HepG2 (cell line): ENCODE measurements around the gene SKP1. TPM values are rescaled to one million over a fixed set of nuclear protein-coding genes. Genes with fewer than 3 reads are reported as not detected.

Experiments
- ARID2 ChIP-seq: sonication (generic); formaldehyde crosslinking; IDR thresholded peaks from 2 replicates; pipeline ENCODE4 v1.8.1; 2022; ENCODE audit warnings: mild to moderate bottlenecking, missing genetic modification reagents, borderline replicate concordance
- CREB1 ChIP-seq, 2 experiments: fragments of 450-650 bp in 1 of 2; IDR thresholded peaks; 2 replicates each; pipeline ENCODE4 v1.6.1; 2016 to 2017; ENCODE audit warnings: control low read depth in 1 of 2, mild to moderate bottlenecking in 1 of 2, missing compliant biosample characterization in 1 of 2, missing genetic modification characterization in 1 of 2
- ETV6 ChIP-seq: sonication (generic); formaldehyde crosslinking; conservative IDR thresholded peaks from 2 replicates; pipeline ENCODE4 v1.4.0; 2020; ENCODE audit warnings: missing genetic modification reagents
- FOSL2 ChIP-seq: sonication (generic); formaldehyde crosslinking; IDR thresholded peaks from 2 replicates; pipeline ENCODE4 v1.4.0; 2020; ENCODE audit warnings: missing genetic modification reagents
- FOXP4 ChIP-seq: sonication (generic); formaldehyde crosslinking; IDR thresholded peaks from 2 replicates; pipeline ENCODE4 v1.4.0; 2020; ENCODE audit warnings: missing genetic modification reagents
- MBNL3 ChIP-seq: fragments of 250-450 bp; sonication (Bioruptor Pico); conservative IDR thresholded peaks from 2 replicates; pipeline ENCODE4 v1.8.0; 2022; ENCODE audit warnings: mild to moderate bottlenecking, inconsistent platforms
- MED1 ChIP-seq: sonication (generic); formaldehyde crosslinking; IDR thresholded peaks from 2 replicates; pipeline ENCODE4 v1.4.0; 2020; ENCODE audit warnings: missing genetic modification reagents
- NBN ChIP-seq: fragments of 450-650 bp; conservative IDR thresholded peaks from 2 replicates; pipeline ENCODE4 v1.6.1; 2017
- PHB2 ChIP-seq: fragments of 450-650 bp; IDR thresholded peaks from 2 replicates; pipeline ENCODE4 v1.6.1; 2018; ENCODE audit not compliant: partially characterized antibody
- REXO4 ChIP-seq: sonication (generic); formaldehyde crosslinking; IDR thresholded peaks from 2 replicates; pipeline ENCODE4 v1.8.0; 2022; ENCODE audit warnings: missing genetic modification reagents, mild to moderate bottlenecking, borderline replicate concordance
- SALL2 ChIP-seq: sonication (generic); formaldehyde crosslinking; IDR thresholded peaks from 2 replicates; pipeline ENCODE4 v1.8.1; 2023; ENCODE audit warnings: mild to moderate bottlenecking, missing genetic modification reagents, inconsistent platforms
- ZBTB4 ChIP-seq: sonication (generic); formaldehyde crosslinking; IDR thresholded peaks from 2 replicates; pipeline ENCODE4 v1.4.0; 2020; ENCODE audit warnings: missing genetic modification reagents, mild to moderate bottlenecking, borderline replicate concordance
- ZFAT ChIP-seq: sonication (generic); formaldehyde crosslinking; conservative IDR thresholded peaks from 2 replicates; pipeline ENCODE4 v1.8.1; 2023; ENCODE audit warnings: missing genetic modification reagents, inconsistent platforms
- ZNF101 ChIP-seq: sonication (generic); formaldehyde crosslinking; IDR thresholded peaks from 2 replicates; pipeline ENCODE4 v1.4.0; 2020; ENCODE audit warnings: mild to moderate bottlenecking, low read depth, missing genetic modification reagents, borderline replicate concordance
- ZNF280B ChIP-seq: sonication (generic); formaldehyde crosslinking; IDR thresholded peaks from 2 replicates; pipeline ENCODE4 v1.5.0; 2020; ENCODE audit warnings: missing genetic modification reagents, mild to moderate bottlenecking, borderline replicate concordance
- ZNF546 ChIP-seq: sonication (generic); formaldehyde crosslinking; conservative IDR thresholded peaks from 2 replicates; pipeline ENCODE4 v1.8.1; 2023; ENCODE audit warnings: mild to moderate bottlenecking, missing genetic modification reagents
- ZNF564 ChIP-seq: sonication (generic); formaldehyde crosslinking; IDR thresholded peaks from 2 replicates; pipeline ENCODE4 v1.8.1; 2023; ENCODE audit warnings: mild to moderate bottlenecking, missing genetic modification reagents
- ZNF605 ChIP-seq: sonication (generic); formaldehyde crosslinking; IDR thresholded peaks from 2 replicates; pipeline ENCODE4 v1.8.0; 2022; ENCODE audit warnings: mild to moderate bottlenecking, missing genetic modification reagents
- ZNF747 ChIP-seq: sonication (generic); formaldehyde crosslinking; IDR thresholded peaks from 2 replicates; pipeline ENCODE4 v1.8.1; 2023; ENCODE audit warnings: missing genetic modification reagents, mild to moderate bottlenecking, borderline replicate concordance
- ZNF749 ChIP-seq: sonication (generic); formaldehyde crosslinking; IDR thresholded peaks from 2 replicates; pipeline ENCODE4 v1.8.0; 2022; ENCODE audit warnings: mild to moderate bottlenecking, missing genetic modification reagents, moderate library complexity, borderline replicate concordance
- ZSCAN30 ChIP-seq: sonication (generic); formaldehyde crosslinking; IDR thresholded peaks from 2 replicates; pipeline ENCODE4 v1.5.0; 2020; ENCODE audit warnings: mild to moderate bottlenecking, missing genetic modification reagents
- polyA plus RNA-seq, 8 experiments: library from polyadenylated mRNA; depleted of rRNA in 3 of 8; stranded (reverse) in 7 of 8; unstranded in 1 of 8; fragments of >200 nt; fragmentation: Illumina TruSeq in 4 of 8; extraction: Trizol in 4 of 8; gene quantifications; 2 replicates each; pipeline versions ENCODE4 v1.2.1 to v1.2.3, GENCODE V29; 2011 to 2016; ENCODE audit warnings: low read depth in 4 of 8, missing spikeins in 1 of 8, mixed read lengths in 1 of 8; ENCODE audit not compliant: insufficient read depth in 1 of 8
- total RNA-seq, 5 experiments: library from RNA; depleted of rRNA; stranded (reverse); fragments of >200 nt; fragmentation: Illumina TruSeq; extraction: Trizol; gene quantifications; 2 replicates each; pipeline ENCODE4 v1.2.3, GENCODE V29; 2016; ENCODE audit warnings: low read depth in 1 of 5
- TF ChIP-seq, protein P1 (sequence below): IDR thresholded peaks from 2 replicates; pipeline ENCODE4 v1.6.1; 2016; ENCODE audit warnings: missing genetic modification reagents, missing compliant biosample characterization

SKP1 gene
- total and polyA plus RNA-seq, 2 of the 13 experiments (the other 11 are each of a cell fraction or from before 2014, with no cell fraction given) = 134 to 340 TPM

DNA sequence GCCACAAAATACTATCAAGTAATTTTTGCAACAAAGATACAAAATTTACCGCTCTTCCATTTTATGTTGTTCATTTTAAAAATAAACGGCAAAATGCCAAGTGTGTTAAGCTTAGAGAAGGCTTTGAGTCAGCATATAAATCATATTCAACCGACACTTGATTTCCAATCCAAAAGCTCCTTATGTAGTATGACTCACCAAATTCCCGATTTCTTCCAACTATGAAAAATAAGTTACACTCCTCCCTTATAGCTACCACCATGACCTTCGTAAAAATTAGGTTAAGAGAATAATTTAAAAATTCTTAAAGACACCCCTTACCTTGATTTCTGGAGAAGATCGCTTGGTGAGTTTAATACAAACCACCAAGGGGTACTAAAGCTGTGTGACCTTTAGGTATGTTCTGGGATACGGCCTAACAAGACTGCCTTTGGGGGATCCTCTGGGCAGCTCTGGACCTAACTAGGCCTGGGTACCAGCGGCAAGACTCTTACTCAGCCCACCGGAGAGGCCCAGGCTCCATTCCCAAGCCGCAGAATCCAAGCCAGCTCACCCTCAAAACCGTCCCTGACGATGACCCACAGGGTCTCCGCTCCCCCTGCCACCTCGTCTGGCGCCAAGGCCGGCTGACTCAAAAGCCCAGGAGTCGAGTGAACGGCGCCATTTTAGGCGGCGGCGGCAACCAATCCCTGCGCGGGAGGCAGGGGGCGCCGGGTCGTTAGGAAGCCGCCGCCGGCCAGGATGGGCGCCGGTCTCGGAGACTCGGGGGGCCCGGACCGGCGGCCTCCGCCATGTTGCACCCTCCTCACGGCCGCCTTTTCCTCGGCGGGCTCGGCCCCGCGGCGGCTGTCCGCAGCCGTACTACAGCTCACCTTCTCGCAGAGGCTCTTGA, 48.4 kb upstream of the SKP1 start (continued):
- TF ChIP-seq MED1 (CRISPR knock-in tag) (no peak), ZBTB4 (no peak), CREB1 (IDR thresholded peaks at IDR 0.05) (no peak), CREB1 (CRISPR knock-in tag; IDR thresholded peaks at IDR 0.05) (peak; percentile 44; the same call in 1 of the 2 replicates), REXO4 (CRISPR knock-in tag) (no peak), ZNF546 (CRISPR knock-in tag) (no peak), SALL2 (CRISPR knock-in tag) (no peak; the same call in none of the 2 replicates), NBN (no peak), ZNF749 (peak; percentile 61; the same call in 1 of the 2 replicates), ZFAT (CRISPR knock-in tag) (no peak), MBNL3 (CRISPR knock-in tag) (no peak), ARID2 (CRISPR knock-in tag) (no peak), ZNF280B (CRISPR knock-in tag) (no peak), ETV6 (CRISPR knock-in tag) (no peak), ZNF101 (CRISPR knock-in tag) (no peak), ZNF605 (CRISPR knock-in tag) (0 out of 2 replicates have a peak, but pooled peaks have one; percentile 29), FOXP4 (CRISPR knock-in tag) (no peak), PHB2 (no peak), ZNF747 (CRISPR knock-in tag) (no peak), ZNF564 (CRISPR knock-in tag) (no peak), ZSCAN30 (CRISPR knock-in tag) (no peak), FOSL2 (CRISPR knock-in tag) (peak; percentile 15; the same call in 1 of the 2 replicates)
- TF ChIP-seq, protein P1, sequence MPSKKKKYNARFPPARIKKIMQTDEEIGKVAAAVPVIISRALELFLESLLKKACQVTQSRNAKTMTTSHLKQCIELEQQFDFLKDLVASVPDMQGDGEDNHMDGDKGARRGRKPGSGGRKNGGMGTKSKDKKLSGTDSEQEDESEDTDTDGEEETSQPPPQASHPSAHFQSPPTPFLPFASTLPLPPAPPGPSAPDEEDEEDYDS (CRISPR knock-in tag) = 0 out of 2 replicates have a peak, but pooled peaks have one; percentile 21
